D341Med (cell line): ENCODE measurements around the gene RAB31.
"Not testable (repeated sequence)": the region's sequence is repeated elsewhere in the genome, so short reads cannot be mapped to it uniquely, and the experiment has no call there.

Source experiments
- DNase-seq: peaks from one replicate; pipeline ENCODE4 v3.0.0; 2012; ENCODE audit warnings: low spot score

RAB31 gene

DNA sequence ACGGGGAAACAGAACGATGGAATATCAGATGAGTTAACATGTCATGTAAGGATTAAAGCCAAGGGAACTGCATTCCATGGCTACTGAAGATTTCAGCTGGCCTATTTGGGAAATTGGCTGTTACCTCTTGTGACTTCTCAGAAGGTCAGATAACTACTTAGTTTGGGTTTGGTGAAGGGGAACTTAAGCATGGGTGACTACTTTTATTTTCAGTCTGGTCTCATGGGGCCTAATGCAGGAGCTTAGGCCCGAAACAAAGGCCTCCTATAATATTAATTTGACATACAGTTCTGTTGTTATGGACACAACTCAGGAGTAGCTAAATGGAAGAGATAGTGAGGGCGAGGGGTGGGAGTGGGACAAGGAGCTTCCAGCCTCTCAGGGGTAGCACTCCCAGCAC, 133.7 kb downstream of the RAB31 start:
- DNase-seq: no peak

DNA sequence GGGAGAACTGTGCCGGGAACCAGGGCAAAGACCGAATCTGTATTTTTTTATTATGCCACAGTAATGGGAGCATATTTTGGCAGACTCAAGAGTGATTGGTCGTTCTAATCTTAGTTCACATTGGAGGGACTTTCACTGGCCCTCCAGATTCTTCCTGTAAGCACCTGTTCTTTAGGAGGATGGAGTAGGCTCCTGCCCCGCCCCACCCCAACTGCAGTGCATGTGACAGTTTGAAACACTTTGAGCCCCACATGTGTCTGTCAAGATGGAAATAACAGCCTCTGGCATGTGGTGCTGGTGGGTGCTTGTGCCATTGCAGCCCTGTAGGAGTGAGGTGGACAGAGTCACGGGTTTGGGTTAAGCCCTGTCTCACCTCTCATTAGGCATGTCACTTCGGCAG, 134.3 kb downstream of the RAB31 start:
- DNase-seq: no peak

DNA sequence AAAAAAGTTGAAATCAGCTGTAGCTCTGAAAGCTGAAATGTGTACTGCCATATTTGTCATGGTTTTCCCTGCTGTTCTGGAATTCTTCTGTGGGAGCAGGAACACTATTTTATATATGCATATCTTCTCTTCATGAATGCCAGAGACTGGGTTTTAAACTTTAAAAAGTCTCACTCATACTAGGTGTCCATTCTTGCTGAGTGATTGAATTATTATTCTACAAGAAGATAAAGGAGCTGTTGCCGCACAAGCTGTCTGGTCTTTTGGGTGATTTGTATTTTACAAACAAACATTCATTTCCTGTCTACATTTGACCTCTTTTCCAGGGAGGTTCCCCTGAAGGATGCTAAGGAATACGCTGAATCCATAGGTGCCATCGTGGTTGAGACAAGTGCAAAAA, 137.2 kb downstream of the RAB31 start:
- DNase-seq: no peak

DNA sequence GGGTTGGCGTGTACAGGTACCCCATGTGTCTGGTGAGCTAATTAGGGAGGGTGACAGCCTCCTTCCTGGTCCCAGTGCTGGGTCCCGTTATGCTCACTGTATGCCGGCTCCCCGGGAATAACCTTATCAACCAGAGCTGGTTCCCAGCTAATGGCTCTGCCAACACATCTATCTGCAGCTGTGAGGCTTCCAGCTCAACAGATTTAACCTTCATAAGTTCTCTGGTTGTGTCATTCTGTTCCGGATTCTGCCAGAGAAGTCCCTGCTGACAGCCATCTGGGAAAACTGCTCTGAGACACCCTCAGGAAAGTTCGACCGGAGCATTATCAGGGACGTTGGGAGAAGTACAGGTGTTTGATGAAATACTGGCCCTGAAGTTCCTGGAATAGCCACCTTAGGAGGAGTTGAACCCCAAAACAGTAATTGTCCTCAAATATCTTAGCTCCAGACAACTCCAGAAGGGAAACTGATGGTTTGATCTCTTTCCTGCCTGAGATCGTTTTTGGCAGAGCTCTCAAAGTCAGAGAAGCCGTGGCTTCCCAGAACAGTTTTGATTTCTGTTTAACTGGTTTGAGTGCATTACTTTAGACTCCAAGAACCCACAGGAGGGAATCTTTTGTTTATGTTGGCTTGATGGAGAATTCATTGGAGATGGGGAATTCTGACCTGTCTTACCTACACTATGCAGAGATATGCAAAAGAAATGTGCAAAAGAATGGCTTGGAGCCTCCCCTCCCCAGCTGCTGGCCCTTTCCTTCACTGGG, 138.2 kb downstream of the RAB31 start:
- no peak for DNase-seq

DNA sequence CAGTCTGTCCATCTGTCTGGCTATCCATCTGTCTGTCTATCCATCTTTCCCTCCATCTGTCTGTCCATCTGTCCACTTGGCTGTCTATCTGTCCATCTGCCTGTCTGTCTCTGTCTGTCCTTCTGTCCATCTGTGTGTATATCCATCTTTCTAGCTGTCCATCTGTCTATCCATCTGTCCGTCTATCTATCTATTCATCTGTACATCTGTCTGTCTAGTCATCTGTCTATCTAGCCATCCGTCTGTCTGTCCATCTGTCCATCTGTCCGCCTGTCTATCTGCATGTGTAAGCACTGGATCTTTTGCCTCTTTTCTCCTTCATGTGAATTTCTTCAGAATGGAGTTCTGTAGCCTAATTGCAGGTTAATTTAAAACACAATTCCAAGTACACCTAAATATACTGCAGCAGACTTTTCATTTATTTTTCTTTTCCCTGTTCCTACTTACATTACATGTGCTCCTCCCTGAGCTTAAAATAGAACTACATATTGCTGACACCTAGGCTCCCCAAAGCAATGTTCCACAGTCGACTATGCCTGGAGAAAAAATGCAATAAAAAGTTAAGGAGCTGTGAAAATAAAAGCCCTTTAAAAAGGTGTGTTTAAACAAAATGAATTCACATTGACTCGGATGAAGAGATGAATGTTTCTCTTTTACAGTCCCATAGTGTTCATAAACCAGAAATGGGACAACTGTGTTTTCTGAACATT, 140.2 kb downstream of the RAB31 start:
- DNase-seq: no peak

DNA sequence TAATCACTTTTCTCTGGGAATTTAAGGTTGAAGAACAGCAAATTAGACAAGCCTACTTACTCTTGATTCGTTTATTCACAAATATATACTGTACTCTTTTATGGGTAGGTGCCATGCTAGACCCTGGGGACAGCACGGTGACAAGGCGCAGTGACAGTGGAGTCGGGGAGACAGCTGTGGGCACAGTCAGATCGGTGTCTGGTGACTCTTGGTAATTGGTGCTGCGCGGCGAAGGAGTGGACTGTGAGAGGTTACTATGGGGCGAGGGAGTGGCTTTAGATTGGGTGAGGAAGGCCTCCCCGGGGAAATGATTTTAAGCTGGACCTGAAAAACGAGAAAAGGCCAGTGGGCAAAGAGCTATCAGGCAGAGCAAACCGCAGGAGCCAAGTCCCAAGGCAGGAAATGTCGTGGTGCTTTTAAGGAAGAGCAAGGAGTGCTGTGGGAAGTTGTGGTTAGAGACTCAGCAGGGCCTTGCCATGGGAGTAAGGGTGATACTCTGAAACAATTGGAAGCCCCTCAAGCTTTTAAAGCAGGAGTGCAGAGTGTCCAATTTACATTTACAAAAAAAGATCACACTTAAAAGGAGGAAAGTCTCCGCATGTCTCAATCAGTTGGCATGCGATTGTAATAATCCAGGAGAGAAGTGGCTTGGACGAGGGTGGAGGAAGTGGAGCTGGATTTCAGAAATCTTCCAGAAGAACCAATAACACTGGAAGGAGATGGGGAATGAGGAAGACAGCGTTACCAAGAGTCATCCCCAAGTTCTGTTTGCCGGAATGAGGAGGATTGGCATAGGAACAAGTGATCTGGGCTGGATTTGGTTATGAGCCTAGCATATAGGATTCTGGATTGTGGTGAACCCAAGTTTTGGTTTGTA, 141.5 kb downstream of the RAB31 start:
- no peak for DNase-seq

DNA sequence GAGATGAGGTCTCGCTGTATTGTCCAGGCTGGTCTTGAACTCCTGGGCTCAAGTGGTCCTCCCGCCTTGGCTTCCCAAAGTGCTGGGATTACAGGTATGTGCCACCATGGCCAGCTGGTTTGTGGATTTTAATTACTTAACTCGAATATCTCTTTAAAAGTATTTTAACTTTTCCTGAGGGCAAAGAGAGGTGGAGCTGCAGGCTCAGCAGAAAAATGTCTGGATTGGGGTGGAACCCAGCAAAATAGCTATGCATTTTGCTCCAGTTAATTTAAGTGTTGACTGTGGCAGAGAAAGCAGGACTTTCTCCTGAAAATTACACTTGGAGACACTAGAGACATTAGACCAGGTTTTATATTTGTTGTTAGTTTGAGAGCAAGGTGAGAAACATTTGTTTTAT, 142.2 kb downstream of the RAB31 start:
- DNase-seq: no peak

DNA sequence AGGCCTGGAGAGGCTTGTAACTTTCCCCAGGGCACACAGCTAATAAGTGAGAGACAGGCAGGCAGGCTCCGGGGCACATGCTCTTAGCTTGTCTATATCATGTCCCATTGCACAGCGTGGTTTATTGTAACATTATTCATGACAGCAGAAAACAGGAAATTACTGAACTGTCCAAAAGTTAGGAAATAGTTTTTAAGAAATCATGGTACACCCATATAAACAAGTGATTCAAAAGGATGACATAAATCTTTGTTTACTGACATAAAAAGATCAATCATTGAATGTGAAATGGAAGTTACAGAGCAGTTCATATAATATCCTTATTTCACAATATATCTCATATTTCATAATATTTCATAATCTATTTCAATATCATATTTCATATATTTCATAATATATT, 143.4 kb downstream of the RAB31 start:
- no peak for DNase-seq

DNA sequence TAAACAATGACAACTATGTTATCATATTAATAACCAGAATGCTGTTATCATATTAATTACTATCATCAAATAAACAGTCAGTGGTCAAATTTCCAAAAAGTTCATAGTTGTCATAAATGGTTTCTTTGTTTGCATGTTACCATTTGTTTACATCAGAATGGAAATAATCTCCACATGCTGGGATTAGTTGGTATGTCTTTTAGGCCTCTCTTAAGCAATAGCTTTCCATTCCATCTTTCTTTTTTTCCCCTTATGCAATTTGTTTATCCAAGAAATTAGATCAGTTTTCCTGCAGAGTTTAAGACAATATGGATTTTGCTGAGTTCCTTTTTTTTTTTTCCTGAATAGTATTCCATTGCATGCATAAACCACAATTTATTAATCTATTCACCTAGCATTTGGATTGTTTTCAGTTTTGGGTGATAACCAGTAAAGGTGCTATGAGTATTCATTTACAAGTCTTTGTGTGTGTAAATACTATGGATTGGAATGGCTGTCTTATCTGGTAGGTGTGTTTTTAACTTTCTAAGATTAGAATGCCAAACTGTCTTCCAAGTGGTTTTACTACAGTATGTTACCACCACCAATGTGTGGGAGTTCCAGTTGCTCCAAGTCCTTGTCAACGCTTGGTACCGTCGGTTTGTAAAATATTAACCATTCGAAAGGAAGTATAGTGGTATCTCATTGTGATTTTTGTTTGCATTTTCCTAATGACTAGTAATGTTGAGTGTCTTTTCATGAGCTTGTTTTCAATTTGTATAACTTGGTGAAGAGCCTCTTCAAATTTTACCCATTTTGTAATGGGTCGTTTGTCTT, 144.4 kb downstream of the RAB31 start:
- no peak for DNase-seq

DNA sequence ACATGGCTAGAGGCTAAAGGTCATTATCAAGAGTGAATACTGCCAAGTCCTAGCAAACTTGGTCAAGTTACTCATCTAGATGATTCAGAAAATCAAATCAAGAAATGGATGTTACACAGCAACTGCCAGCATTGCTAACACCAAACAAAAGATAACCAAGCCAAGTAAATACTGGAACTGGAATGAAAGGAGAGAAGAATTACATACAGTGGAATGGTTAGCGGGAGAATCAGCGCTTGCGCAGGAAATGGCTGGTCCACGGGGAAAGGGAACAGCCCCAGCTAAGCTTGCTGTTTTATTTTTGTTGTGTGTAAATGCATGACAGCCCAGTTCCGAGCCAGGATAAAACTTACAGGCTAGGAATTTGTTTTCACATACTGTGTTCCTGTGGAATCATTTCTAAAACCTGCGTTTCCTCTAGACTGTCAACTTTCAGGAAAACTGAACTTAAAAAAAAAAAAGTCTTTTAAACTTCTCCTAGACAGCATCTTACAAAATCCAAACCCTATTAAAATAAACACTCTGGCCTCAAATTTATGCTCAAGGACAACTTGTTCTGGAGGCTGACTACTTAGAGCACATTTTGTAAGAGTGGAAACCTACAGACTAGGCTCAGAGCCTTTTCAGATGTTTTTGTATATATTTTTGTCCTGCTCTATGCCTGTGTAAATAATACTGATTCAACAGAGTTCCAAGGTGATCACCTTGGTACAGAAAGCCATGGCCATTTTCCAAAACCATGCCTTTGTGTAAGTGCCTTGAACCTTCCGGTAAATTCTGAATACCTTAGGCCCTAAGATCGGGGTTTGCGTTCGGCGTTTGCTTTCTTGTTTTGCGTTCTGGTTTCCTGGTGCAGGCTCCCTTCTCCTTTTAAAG, 146.9 kb downstream of the RAB31 start:
- DNase-seq: no peak

DNA sequence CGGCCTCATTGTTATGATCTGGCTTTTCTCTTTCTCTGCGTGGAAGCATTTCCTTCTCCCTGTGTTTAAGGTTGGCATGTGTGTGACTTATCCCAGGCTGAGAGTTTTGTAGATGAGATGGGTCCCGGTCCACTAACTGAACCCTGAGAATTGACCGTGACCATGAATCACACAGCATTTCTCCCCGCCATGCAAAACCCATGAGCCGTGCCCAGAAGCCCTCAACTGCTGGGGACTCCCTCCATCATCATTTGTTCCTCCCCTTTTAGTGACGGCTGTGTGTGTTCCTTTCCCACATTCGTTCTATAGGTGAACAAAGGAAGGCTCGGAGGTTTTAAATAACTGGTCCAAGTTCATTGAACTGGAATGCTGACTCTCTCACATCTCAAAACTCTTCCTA, 147.6 kb downstream of the RAB31 start:
- no peak for DNase-seq

DNA sequence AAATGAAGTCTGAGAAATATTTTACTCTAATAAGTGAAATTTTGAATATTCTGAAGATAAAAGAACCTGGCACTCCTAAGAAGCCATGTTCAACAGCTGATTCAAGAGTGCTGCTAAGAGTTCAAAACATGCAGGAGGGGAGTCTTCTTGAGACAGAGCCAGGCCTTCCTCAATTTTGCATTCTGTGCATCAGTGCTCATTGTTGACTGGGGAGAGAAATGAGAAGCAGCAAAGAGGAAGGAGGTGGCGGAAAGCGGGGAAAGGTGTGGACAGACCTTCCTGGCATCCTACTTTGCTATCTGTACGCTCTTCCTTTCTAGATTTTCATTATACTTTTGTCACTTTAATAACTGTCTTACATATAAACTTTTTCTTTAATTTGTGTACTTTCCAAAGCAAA, 148.0 kb downstream of the RAB31 start:
- DNase-seq: no peak

DNA sequence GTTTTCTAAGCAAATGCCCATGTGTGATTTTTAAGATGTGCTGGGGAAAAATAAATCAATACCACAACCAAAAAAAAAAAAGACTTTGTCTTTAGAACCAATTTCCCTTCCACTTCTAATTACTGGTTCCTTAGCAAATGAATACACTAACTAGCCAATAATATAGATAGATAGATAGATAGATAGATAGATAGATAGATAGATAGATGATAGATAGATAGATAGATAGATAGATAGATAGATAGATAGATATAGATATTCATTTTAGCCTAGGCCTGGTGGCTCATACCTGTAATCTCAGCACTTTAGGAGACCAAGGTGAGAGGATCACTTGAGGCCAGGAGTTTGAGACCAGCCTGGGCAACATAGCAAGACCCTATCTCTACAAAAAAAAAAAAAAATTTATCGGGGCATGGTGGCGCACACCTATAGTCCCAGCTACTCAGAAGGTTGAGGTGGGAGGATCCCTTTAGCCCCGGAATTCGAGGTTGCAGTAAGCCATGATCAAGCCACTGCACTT, 149.4 kb downstream of the RAB31 start:
- DNase-seq: not testable (repeated sequence)

DNA sequence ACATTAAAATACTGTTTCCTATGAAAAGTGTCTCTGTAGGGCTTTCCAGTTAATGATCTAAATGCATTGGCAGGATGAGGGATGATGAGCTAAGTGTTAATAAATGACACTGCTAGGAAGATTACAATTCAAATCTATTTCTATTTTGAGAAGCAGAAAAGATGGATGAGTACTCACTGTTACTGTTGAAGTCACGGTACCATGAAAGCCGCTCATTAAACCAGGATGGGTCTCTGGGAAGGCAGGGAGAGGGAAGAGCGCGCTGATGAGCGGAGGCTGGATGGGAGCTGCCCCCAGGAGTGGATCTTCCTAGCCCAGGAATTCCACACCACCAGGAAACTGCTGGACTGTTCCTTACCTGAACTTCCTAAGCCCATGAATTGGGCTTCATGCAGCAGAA, 150.5 kb downstream of the RAB31 start:
- DNase-seq: no peak

DNA sequence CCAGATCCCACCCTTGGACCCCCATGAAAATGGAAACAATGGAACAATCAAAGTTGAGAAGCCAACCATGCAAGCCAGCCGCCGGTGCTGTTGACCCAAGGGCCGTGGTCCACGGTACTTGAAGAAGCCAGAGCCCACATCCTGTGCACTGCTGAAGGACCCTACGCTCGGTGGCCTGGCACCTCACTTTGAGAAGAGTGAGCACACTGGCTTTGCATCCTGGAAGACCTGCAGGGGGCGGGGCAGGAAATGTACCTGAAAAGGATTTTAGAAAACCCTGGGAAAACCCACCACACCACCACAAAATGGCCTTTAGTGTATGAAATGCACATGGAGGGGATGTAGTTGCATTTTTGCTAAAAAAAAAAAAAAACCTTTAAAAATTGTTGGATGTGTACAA, 151.1 kb downstream of the RAB31 start:
- DNase-seq: no peak

DNA sequence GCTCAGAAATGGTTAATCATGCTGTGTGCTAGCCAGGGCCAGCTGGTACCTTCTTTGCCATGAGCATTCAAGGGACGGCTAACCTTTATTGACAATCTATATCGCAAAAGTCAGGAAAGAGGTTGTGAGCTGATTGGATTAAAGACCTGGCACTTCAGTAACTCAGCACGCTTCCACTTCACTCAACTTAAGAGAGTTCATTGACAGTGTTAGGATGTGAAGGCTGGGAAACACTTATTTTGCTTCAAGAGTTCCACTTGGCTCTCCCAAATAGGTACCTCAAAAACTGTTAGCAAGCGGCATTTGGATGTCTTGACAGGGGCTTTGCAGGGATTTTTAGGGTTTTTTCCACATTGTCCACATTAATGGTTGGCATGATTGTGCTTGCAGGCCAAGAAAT, 152.6 kb downstream of the RAB31 start:
- DNase-seq: no peak

DNA sequence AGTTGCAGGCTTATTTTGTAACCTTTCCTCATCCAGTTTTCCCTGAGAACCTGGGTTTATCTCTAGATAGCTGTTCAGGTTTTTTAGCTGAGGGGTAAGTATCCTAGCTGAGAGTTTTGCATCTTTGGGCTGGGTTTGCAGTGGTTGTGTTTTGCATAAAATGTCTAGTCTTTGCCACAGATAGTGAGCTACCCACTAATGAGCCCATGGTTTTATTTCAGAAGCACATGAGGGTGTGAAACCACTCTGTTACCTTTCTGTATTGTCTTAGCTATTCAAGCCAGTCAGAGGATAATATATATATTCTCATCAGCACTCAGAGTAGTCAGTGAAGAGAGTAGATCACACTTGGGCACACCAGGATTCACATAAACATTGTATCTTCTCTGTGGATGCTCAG, 153.1 kb downstream of the RAB31 start:
- DNase-seq: no peak

DNA sequence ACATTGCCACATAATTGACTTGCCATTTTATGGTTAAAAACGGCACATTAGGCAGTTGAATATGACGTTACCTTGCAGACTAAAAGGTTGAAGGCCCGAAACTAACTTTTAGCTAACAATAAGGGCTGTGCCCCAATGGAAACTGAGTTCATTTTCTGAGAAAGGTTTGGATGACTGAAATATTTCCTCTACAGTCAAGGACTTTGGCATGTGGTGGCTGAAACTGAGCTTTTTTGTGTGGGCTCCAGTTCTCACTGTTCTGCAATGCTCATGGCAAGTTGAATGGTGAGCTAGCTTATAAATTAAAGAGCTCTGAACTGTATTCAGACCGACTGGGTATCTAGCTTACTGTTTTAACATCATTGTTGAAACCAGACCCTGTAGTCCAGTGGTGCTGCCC, 153.8 kb downstream of the RAB31 start:
- no peak for DNase-seq

DNA sequence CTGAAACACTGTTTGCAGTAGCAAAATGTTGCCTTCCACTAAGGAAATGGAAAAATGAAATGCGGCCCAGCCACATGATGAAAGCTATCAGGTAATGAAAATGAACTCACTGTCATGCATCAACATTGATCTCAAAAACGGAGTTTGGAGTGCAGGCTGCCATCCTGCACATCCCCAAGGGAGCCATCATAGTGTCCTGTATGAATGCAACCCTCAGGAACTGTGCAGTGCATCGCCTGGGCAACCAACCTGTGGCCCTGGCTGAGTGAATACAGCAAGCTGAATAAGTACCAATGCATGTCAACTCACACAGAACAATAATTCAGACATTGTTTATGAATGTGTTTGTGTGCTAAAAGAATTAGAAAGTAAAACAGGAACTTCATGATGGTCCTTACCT, 154.6 kb downstream of the RAB31 start:
- DNase-seq: no peak

DNA sequence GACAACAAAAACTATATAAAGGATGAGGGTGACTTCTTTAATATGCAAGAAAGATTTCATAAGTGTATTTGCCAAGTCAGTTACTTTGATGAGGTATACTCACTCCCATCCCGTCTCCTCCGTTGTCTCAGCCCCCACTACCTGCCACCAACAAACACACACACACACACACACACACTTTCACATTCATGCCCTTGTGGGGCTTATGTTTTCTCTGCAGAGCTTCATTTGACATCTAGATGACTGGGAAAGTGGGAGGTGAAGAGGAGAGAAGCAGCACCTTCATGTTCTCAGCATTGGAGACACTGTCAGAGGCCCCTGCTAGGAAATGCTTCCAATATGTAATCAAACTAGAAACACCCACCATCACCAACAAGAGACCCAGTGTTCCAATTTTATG, 155.2 kb downstream of the RAB31 start:
- DNase-seq: no peak
